HG03135 (cell line): ENCODE measurements around the gene SLC27A1.
"Not testable (repeated sequence)": the region's sequence is repeated elsewhere in the genome, so short reads cannot be mapped to it uniquely, and the experiment has no call there.

Experiments used
- ATAC-seq: cut with Tn5 transposase; IDR thresholded peaks from one replicate; pipeline ENCODE4 v1.9.1; 2021; ENCODE audit warnings: mild to moderate bottlenecking, moderate library complexity; ENCODE audit not compliant: unreplicated experiment

Gene SLC27A1

GRCh38 chr19:17510220-17510993 lies 40.1 kb downstream of the SLC27A1 start:
- ATAC-seq, result no peak

GRCh38 chr19:17511724-17512573 lies 41.6 kb downstream of the SLC27A1 start:
- peak; percentile 54 for ATAC-seq

GRCh38 chr19:17512574-17512939 lies 42.2 kb downstream of the SLC27A1 start:
- ATAC-seq, result no peak

GRCh38 chr19:17515408-17516149 lies 45.3 kb downstream of the SLC27A1 start:
- ATAC-seq, result no peak

GRCh38 chr19:17517898-17518297 lies 47.6 kb downstream of the SLC27A1 start:
- no peak for ATAC-seq

- ATAC-seq, result not testable (repeated sequence)
These were observed 48.3 kb downstream of the SLC27A1 start for GRCh38 chr19:17518654-17519053.

GRCh38 chr19:17519967-17520366 lies 49.6 kb downstream of the SLC27A1 start:
- ATAC-seq, result no peak

- no peak for ATAC-seq
These were observed 50.5 kb downstream of the SLC27A1 start for GRCh38 chr19:17520865-17521264.

- peak; percentile 79 for ATAC-seq
These were observed 52.9 kb downstream of the SLC27A1 start for GRCh38 chr19:17522988-17523872.

- ATAC-seq, result no peak
These were observed 54.3 kb downstream of the SLC27A1 start for GRCh38 chr19:17524651-17525050.

GRCh38 chr19:17525141-17525540 lies 54.8 kb downstream of the SLC27A1 start:
- no peak for ATAC-seq

- no peak for ATAC-seq
These were observed 56.6 kb downstream of the SLC27A1 start for GRCh38 chr19:17526922-17527321.

- no peak for ATAC-seq
These were observed 57.0 kb downstream of the SLC27A1 start for GRCh38 chr19:17527326-17527725.

GRCh38 chr19:17528610-17529009 lies 58.3 kb downstream of the SLC27A1 start:
- ATAC-seq, result no peak

GRCh38 chr19:17529239-17530158 lies 59.2 kb downstream of the SLC27A1 start:
- no peak for ATAC-seq

GRCh38 chr19:17530586-17530985 lies 60.3 kb downstream of the SLC27A1 start:
- ATAC-seq, result no peak

GRCh38 chr19:17532116-17532515 lies 61.8 kb downstream of the SLC27A1 start:
- no peak for ATAC-seq

GRCh38 chr19:17532557-17532956 lies 62.2 kb downstream of the SLC27A1 start:
- no peak for ATAC-seq

GRCh38 chr19:17534767-17535166 lies 64.4 kb downstream of the SLC27A1 start:
- ATAC-seq, result no peak
